Globus pallidus (tissue), 1 donor: ENCODE results near the gene CASK.
A peak's percentile ranks its signal among the peaks of the same experiment; 100 is the strongest.
"Not testable (repeated sequence)": the region's sequence is repeated elsewhere in the genome, so short reads cannot be mapped to it uniquely, and the experiment has no call there.

Source experiments
- DNase-seq: peaks from one replicate; pipeline ENCODE4 v3.0.0-alpha.2; 2015; ENCODE audit warnings: low spot score

Gene CASK

DNA sequence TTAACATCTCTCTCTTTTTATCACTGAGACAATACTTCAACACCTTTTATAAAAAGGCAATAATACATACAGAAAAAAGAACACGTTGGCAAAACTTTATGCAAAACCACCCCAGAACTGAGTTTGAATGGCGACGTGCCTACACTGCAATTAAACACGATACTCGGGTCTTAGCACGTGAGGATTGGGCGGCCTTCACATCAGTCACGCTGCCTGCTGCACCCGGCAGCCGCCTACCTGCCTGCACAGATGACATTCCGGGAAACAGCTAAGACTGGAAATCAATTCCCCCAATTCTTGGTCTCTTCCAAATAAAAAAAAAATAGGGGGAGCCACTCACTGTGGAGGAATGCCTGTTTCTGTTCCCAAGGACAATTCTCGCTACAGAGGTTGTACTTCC lies 408.0 kb downstream of the CASK start:
- no peak for DNase-seq

DNA sequence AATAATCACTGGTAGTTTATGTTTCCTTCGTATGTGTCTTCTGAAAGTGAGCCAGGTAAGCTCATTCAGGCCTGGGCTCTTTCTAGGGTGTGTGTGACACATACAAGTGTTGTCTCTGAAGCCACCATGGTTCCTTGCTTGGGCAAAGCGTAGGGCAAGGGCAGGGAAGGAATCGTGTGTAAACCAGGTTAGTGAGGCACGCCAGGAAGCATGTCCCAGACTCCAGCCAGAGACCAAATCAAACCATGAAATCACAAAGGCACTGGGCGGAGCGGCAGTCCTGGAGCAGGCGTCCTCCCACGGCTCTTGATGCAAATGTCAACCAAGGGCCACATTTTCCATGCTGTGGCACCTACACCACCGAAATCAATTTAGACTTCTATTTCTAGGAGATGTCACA lies 409.2 kb downstream of the CASK start:
- no peak for DNase-seq

DNA sequence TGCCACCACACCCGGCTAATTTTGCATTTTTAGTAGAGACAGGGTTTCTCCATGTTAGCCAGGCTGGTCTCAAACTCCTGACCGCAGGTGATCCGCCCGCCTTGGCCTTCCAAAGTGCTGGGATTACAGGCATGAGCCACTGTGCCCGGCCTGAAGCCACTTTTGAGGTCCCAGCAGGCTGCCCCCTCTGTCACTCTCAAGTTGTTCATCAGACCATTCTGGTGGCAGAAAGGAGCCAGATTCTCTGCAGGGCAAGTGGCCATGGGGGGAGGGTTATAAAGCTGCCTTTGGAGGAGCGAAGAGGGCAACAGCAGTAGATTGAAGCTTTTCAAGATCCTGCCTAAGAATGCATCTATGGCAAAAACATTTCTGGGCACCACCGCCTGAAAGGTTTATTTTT lies 410.5 kb downstream of the CASK start:
- not testable (repeated sequence) for DNase-seq

DNA sequence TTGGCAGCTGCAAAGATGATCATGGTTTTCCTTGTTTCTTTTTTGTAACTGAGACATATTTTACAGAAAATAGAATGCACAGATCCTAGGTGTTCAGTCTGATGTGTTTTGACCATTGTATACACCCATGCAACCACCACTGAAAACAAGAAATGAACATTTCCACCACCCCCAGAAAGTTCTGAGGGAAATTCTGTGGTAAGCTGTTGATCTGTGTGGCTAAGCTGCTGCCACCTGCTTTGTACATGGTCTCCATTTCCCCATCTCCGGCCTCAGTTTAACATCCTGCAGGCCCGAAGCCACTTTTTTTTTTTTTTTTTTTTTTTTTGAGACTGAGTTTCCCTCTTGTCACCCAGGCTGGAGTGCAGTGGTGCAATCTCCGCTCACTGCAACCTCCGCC lies 411.0 kb downstream of the CASK start:
- no peak for DNase-seq

DNA sequence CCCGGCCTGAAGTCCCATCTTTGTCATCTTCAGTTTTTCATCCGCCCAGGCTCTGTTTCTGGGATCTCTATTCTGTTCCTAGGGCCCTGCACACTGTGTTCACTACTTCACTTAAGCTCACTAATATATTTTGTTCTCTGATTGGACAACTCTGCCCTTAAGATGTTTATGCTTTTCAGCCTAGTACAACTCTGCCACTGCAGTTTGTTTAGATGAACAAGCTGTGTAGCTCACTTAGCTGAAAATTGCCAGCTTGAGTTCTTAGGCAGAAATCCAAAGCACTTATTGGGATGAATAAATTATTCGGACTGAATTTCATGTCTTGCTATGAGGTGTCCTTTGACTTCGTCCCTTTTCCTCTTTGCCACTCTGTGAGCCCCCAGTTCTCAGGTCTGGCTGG lies 415.4 kb downstream of the CASK start:
- no peak for DNase-seq

DNA sequence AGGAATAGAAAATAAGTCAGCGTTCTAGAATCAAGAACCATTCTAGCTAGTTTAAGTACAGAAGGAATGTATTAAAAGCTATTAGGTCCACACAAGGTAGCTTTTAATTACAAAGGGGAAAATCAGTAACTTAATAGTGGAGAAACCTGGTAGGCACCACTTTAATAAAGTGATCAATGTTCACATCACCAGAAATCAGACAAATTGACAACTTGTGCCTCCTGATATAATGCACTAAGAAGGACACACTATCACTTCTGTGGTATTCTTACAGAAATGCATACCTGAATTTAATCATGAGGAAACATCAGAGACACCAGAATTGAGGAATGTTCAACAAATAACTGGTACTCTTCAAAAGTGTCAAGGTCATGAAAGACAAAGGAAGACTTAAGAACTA lies 421.4 kb downstream of the CASK start:
- no peak for DNase-seq

DNA sequence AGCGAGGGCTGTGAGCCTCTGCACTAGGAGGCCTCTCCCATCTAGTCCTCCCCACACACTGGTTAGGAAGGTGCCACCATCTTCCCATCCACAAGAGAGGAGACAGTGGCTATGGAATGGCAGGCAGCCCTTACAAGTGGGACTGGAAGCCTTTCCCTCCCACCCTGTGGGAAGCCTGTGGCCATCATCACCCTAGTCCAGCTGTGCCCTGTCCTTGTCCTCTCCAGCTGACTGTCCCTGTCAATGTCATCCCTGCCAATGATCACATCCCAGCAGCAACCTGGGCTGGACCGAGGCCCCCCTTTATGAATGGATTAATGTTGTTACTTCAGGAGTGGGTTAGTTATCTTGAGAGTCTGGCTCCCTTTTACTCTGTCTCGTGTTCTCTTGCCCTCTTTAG lies 423.4 kb downstream of the CASK start:
- DNase-seq, result no peak

DNA sequence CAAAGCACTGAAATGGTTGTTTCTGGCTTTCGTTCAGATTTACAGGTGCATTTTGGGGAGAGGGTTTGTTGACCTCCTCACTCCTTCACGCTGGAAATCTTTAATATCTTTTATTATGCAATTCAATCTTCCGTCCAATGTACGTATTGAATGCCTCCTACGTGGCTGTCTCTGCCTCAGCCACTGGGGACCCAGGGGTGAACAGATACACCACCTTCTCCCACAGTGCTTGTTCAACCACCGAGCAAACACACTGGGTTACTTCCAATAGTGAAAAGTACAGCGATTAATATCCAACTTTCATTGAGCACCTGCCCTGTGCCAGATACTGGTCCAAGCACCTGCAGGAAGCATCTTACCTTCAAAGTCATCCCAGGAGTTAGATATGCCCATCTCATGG lies 424.2 kb downstream of the CASK start:
- no peak for DNase-seq

DNA sequence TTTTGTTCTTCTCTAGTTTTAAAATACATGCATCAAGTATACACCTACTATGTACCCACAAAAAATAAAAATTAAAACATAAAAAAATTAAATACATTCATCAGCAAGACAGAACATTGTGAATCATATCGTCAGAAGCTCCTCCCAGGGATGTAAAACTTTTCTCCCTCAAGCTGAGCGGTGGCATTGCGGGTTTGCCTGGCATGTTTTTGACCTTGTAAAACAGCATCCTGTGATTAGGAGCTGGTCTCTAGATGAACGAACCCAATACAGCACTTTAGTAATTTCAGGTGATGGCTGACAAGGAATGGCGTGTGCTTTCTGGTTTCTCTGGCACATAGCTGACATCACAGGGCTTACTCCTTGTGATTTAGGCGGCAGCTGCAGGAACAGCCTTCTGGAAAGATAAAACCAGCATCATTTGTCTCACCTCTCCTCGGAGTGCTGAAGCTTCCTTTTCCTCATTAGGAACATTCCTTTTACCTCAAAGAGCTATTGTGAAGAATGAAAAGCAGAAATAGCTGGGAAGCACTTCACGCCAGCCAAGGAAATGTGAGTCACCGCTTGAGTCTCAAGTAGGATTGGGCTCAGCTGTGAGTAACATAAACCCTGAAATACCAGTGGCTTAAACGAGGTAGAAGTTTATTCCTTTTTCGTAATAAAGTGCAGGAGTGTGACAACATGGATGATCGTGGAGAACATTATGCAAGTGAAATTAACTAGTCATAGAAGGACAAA lies 431.9 kb downstream of the CASK start:
- no peak for DNase-seq

DNA sequence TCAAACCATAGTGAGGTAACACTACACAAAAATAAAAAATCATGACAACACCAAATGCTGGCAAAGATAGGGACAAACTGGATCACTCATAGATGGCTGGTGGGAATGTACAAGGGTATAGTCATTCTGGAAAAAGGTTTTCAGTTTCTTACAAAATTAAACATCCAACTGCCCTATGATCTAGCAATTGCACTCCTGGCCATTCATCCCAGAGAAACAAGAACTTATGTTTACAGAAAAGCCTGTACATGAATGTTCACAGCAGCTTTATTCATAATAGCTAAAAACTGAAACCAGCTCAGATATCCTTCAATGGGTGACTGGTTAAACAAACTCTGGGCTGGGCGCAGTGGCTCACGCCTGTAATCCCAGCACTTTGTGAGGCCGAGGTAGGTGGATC lies 432.9 kb downstream of the CASK start:
- DNase-seq, result no peak

DNA sequence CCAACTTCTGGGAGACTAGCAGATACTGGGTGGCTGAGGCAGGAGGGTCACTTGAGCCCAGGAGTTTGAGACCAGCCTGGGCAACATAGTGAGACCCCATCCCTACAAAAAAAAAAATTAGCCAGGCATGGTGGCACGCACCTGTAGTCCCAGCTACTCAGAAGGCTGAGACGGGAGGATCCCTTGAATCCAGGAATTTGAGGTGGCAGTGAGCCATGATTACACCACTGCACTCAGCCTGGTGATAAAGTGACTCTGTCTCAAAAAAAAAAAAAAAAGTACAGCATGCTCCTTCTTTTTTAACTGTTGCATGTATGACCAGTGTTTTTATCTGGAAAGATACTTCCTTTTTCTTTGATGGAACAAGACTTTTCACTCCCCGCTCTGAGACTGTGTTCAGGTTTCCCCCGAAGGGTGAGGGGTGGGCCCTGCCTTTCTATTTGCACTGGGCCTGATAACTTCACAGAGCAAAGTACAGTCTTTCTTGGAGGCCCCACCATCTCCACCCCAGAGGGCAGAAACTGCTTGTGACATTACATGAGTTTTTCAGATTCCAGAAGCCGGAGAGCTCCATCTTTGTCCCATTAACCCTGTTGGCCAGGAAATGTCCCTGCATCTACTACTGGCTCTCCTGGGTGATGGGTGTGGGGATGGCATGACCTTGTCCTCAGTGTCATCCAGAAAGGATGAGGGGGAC lies 441.1 kb downstream of the CASK start:
- DNase-seq, result no peak

DNA sequence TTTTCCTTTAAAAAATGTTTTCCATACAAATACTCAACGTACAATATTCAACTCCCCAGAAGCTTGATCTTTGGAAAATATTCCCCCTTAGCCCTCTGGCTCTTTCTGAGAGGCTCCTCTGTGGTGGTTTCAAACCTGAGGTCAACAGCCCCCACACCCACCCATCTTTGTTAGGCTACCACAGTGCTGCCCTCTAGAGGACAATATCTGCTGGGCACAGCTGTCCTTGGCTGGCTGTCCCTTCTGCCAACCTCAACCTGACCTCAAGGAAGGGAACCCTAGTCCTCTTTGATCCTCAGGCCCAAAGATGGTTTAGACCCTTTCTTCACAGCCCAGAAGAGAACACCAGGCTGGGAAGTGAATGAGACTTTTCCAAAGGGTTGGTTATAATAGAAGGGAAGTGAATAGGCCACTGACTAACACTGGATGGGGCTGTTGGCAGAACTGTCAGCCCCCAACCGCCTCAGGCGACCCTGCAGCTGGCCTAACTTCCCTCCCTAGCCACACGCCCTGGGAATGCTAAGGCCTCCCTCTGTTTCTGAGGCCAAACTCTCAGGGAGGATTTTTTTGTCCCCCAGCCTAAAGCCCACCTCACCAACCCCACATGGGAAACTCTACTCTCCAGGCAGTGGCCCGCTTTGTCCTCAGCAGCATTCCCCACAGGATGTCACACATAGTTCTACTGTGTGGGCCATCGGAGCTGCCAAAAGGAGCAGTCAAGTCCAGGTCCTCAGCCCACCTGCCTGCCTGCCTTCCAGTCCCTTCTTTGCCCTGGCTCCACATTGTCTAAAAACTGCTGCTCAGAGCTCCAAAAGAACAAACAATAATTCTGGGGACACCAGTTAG lies 441.9 kb downstream of the CASK start:
- no peak for DNase-seq

DNA sequence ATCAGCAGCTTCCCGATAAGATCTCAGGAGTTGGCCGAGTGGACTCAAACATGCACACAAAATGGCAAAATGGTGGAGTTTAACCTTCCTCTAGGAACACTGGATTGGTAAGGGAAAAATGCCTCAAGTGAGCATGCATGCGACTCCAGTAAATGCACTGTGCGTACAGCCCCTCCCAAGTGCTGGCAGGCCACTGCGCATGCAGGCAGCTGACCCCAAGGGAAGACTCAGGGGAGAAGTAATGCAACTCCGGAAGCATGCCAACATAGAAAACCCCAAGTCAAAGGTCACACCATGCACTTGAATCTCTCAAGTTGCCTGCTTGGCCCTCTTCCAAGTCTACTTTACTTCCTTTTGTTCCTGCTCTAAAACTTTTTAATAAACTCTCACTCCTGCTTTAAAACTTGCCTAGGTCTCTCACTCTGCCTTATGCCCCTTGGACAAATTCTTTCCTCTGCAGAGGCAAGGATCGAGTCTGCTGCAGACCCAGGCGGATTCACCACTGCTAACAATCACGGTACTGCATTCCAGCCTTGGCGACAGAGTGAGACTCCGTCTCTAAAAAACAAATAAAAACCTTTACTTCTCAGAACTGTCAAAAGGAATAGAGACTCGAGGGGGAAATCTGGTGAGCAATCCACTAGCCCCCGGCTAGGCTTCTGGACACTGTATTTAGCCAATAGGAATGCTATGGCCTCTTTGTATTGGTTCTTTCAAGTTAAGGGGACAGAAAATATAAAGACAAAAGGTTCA lies 442.7 kb downstream of the CASK start:
- no peak for DNase-seq

DNA sequence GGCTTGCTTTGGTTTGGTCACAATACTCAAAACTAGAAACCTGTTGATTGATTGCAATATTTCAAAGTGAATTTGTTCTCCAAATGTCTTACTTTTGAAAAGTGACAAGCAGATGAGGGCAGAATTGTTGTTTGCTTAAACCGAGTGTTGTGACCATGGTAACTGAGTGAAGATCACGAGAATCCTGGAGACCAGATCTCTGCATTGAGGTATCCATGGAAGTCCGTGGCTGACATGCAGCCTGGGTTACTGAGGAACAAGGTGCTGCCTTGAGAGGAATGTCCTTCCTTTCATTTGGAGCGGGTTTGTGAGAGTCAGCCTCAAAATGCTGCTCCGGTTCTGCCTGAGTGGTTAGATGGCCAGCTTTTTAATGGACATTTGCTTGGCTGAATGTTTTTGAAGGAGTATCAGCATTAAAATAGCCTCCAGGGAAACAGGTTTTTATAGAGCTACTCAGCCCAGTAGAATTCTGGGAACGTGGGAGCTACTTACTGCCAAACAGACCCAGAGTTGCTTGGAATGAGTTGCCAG lies 444.9 kb downstream of the CASK start:
- peak; percentile 52 for DNase-seq

DNA sequence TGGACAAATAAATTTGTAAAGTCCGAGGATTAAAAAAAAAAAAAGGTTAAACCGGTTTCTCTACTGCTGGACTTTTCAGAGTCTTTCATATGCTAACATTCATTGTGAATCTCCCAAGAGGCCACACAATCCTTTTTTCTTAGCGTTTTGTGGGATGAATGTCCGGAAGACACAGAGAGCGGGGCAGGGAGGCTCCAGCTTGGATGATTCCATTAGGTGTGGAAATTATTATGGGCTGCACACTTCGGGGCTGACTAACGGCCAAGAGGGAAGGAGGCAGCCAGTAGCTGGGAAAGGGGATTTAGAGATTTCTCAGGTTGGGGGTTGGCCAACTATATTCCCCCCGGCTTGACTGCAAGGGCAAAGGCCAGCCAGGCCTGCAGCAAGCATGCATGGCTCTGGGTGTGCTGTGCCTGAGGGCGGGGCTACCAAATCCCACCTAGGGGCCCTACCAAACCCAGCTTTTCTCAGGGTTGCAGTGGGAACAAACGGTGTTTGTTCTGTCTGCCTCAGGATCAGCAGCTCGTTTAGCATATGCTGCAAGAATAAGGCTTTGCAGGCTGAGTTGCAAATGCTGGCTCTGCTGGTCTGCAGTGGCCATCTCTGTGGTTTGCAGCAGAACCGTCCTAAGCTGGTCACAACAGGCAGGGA lies 447.6 kb downstream of the CASK start:
- DNase-seq, result no peak

DNA sequence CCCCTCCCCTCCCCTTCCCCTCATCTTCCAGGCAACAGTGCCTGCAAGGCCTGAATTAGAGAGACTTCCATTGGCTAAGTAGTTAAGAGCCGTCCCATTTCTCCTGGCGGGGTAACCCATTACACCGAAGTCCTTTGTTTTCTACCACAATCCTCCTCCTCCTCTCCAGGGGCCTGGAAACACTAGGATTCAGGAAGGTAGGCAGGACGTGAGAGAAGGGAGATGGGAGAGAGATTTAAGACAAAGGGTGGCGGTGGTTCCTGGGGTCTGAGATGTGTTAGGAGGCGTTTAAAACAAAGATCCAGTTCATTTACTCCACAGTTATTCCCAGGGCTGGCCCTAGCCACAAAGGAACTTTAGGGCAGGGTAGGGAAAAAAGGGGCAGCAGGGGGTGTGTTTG lies 448.2 kb downstream of the CASK start:
- DNase-seq, result no peak

DNA sequence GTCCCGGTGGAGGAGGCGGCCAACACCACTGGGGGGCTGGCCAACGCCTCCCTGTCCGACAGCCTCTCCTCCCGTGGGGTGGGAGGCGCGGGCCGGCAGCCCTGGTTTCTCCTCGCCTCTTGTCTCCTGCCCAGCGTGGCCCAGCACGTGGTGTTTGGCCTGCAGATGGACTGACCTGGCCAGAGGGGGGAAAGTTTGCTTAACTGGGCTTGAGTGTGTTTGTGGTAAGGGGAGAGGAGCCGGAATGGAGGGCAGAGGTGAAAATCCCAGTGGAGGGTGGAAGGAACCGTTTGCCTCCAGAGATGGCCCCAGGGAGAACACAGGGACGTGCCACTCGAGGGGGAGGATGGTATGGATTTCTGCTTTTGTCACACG lies 448.6 kb downstream of the CASK start:
- DNase-seq, result no peak

DNA sequence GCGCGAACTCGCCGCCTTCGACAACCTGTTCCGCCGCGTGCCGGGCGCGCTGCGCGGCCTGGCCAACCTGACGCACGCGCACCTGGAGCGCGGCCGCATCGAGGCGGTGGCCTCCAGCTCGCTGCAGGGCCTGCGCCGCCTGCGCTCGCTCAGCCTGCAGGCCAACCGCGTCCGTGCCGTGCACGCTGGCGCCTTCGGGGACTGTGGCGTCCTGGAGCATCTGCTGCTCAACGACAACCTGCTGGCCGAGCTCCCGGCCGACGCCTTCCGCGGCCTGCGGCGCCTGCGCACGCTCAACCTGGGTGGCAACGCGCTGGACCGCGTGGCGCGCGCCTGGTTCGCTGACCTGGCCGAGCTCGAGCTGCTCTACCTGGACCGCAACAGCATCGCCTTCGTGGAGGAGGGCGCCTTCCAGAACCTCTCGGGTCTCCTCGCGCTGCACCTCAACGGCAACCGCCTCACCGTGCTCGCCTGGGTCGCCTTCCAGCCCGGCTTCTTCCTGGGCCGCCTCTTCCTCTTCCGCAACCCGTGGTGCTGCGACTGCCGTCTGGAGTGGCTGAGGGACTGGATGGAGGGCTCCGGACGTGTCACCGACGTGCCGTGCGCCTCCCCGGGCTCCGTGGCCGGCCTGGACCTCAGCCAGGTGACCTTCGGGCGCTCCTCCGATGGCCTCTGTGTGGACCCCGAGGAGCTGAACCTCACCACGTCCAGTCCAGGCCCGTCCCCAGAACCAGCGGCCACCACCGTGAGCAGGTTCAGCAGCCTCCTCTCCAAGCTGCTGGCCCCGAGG lies 449.2 kb downstream of the CASK start:
- DNase-seq, result no peak

DNA sequence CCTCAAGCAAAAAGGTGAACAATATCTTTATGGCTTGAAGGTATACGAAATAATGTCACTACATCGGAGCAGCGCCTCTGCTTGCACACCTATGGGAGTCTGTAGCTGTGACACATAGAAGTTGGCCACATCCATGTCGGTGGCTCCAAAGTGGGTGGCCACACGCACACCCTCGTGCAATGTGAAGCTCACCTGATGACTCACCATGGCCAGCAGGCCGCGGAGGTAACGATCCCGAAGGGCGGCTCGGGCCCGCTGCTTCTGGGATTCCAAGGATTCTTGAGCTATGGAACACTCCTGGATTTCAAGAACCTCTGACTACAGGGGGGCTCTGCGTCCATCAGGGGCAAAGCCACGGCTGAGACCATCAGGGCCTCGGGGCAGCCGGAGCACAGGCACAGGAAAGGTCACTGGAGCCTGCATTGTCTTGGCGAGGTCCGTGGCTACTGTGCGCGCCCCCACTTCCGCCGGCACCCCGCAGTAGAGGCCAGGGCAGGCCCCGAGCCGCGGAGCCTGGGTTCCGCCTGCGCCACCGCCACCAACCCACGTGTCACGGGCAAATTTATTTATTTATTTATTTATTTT lies 451.0 kb downstream of the CASK start:
- no peak for DNase-seq

DNA sequence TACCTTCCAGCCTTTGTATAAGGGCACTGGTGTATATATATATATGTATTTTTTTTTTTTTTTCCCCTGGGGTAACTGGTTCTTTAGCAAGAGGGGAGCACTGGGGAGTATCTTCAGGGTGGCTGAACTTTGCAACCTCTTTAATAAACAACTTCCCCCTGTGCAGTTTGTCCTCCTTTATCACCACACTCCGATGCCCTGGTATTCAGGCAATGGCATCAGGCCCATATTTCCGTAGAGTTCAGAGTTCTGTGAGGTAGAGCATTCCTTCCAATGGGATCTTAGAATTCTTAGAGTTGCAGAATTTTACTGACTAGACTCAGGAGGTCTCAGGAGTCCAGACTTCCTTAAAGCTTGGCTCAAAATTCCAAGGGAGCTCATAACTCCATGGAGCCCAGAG lies 451.6 kb downstream of the CASK start:
- no peak for DNase-seq
